SU-DHL-6 (cell line): ENCODE results near the gene FBXO15.

ENCODE experiments used
- EZH2phosphoT487 ChIP-seq: fragments of 200-600 bp; sonication (generic), shearing (Covaris generic); conservative IDR thresholded peaks from 2 replicates; pipeline ENCODE4 v1.6.1; 2018; ENCODE audit warnings: mild to moderate bottlenecking, antibody characterized with exemption, low read length, moderate library complexity, mixed read lengths
- TF ChIP-seq, protein P1 (sequence below): fragments of 200-600 bp; sonication (generic); IDR thresholded peaks from one replicate; pipeline ENCODE4 v1.5.1; 2017; ENCODE audit warnings: antibody characterized with exemption, mild to moderate bottlenecking, low read length, moderate library complexity; ENCODE audit not compliant: insufficient read depth, poor library complexity, severe bottlenecking

DNA sequence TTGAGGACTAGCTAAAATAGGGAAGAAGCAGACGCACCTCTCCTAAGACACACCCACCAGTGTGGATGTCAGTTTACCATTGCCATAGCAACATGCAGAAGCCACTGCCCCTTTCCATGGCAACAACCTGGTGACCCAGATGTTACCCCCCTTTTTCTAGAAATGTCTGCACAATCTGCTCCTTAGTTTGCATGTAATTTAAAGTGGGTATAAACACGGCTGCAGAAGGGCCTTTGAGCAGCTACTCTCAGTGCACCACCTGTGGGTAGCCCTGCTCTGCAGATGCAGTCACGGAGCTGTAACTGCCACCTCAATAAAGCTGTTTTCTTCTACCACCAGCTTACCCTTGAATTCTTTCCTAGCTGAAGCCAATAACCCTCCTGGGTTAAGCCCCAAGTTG is 87.1 kb downstream of the FBXO15 start:
- TF ChIP-seq, protein P1, sequence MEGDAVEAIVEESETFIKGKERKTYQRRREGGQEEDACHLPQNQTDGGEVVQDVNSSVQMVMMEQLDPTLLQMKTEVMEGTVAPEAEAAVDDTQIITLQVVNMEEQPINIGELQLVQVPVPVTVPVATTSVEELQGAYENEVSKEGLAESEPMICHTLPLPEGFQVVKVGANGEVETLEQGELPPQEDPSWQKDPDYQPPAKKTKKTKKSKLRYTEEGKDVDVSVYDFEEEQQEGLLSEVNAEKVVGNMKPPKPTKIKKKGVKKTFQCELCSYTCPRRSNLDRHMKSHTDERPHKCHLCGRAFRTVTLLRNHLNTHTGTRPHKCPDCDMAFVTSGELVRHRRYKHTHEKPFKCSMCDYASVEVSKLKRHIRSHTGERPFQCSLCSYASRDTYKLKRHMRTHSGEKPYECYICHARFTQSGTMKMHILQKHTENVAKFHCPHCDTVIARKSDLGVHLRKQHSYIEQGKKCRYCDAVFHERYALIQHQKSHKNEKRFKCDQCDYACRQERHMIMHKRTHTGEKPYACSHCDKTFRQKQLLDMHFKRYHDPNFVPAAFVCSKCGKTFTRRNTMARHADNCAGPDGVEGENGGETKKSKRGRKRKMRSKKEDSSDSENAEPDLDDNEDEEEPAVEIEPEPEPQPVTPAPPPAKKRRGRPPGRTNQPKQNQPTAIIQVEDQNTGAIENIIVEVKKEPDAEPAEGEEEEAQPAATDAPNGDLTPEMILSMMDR, result no peak
- TF ChIP-seq EZH2phosphoT487, result no peak
